SK-N-MC (cell line): ENCODE data around the gene IMMT.

ENCODE experiments used
- EZH2 ChIP-seq: fragments of 200-600 bp; sonication (generic); IDR thresholded peaks from one replicate; pipeline ENCODE4 v1.6.1; 2017; ENCODE audit warnings: antibody characterized with exemption
- FOXP2 ChIP-seq: optimal IDR thresholded peaks from 2 replicates; pipeline ENCODE3; 2011; ENCODE audit warnings: mild to moderate bottlenecking, moderate library complexity; ENCODE audit not compliant: insufficient read depth; ENCODE audit errors: extremely low read length, control extremely low read depth
- POLR2AphosphoS5 ChIP-seq: IDR thresholded peaks from 2 replicates; pipeline ENCODE4 v1.6.1; 2012; ENCODE audit warnings: mild to moderate bottlenecking, low read depth, low read length, borderline replicate concordance

- no peak for TF ChIP-seq EZH2
- no peak for TF ChIP-seq POLR2AphosphoS5
- TF ChIP-seq FOXP2: no peak
Measured at GRCh38 chr2:86243272-86243671, 48.0 kb upstream of the IMMT start.
